Middle frontal gyrus (tissue), 1 donor: ENCODE results near the gene SLC22A16.
"Not testable (repeated sequence)": the region's sequence is repeated elsewhere in the genome, so short reads cannot be mapped to it uniquely, and the experiment has no call there.

Experiments used
- DNase-seq: peaks from one replicate; pipeline ENCODE4 v3.0.0-alpha.2; 2015; ENCODE audit warnings: low spot score; ENCODE audit errors: extremely low spot score

SLC22A16 gene

GRCh38 chr6:110490110-110490509 lies 13.7 kb upstream of the SLC22A16 start:
- DNase-seq = no peak

DNA sequence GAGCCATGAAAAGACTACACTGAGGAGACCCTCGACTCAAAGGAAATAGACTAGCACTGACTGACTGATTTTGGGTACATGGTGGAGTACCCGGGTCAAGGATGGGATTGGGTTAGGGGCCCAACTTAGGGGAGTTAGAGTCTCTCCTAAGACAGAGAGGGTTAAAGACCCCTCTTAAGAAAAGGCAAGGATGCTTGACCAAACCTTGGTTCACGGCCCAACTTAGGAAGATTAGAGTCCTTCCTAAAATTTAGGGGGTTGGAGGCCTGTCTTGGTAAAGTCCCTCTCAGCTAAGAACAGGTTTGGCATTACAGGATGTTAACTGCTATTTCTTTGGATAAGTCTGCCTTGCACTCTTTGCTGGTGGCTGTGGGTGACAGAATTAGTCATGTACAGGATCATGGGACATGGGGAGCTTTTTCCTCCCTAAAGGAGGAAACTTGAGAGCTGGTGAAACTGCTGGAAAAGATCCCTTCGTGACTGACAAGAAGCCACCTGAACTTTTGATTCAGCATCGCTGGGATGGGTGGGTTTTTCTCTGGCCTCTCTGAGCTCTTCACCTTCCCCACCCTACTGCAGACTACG lies 12.3 kb upstream of the SLC22A16 start:
- DNase-seq = no peak

DNA sequence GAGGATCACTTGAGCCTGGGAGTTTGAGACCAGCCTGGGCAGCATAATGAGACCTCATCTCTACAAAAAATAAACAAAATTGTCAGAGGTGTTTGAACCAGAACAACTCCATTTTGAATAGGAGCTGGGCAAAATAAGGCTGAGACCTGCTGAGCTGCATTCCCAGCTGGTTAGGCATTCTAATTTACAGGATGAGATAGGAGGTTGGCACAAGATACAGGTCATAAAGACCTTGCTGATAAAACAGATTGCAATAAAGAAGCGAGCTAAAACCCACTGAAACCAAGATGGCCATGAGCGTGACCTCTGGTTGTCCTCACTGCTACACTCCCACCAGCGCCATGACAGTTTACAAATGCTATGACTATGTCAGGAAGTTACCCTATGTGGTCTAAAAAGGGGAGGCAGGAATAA lies 11.6 kb upstream of the SLC22A16 start:
- DNase-seq = not testable (repeated sequence)

DNA sequence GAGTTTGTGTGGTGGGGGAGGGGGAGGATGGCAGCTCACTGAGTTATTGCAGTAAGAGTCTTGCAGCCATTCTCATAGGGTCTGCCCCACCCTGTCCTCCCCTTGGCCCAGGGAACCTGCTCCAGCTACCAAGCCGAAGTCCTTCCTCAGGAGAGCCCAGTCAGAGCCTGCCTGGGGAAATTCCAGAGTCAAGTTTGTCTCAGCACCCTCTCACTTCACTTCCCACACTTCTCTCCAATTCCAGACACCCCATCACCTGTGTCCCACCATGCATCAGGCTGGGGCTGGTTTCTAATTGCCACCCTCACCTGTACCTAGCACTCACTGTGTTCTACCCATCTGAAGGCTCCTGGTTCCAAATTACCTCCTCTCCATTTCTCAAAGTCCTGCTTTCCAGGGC lies 10.3 kb upstream of the SLC22A16 start:
- no peak for DNase-seq

- DNase-seq = no peak
Observed at GRCh38 chr6:110485491-110485890, 9.1 kb upstream of the SLC22A16 start.

- DNase-seq = no peak
Observed at GRCh38 chr6:110484321-110484720, 7.9 kb upstream of the SLC22A16 start.

GRCh38 chr6:110482774-110483400 lies 6.5 kb upstream of the SLC22A16 start:
- no peak for DNase-seq

DNA sequence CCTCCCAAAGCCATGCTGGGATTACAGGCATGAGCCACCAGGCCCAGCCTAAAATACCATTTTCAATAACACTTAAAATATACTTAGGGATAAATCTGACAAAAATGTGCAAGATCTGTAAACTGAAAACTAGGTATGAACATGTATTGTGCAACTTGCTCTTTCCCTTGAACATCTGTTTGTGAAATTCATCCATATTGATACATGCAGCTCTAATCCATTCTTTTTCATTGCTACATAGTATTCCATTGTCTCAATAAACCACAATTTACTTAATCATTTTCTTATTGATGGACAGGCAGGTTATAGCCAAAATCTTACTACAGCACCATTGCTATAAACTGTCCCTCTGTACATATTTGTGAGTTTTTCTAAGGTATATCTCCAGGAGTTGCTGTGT lies 4.7 kb upstream of the SLC22A16 start:
- DNase-seq = no peak

DNA sequence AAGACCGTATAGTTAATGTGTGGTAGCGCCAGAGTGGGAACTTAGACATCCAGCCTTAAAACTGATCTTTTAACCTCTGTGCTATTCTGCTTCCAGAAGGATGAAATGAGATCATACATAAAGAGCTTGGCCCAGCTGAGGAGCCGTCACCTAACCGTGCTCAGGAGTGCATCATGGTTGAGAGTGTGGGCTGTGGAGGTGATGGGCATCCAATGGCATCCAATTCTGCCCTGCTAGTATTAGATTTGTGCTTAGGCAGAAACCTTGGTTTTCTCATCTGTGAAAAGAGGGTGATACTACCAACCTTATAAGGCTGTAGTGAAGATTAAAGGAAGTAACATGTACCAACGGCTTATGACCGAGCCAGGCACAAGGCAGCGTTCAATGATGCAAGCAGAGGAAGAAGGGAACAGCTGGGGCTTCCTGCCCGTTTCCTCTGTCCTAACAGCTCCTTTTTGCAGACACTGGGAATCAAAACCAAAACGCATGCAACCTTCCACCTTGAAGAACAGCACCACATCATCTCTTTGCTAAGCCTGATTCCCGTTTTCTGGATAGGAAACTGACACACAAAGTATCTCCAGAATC lies 1.3 kb downstream of the SLC22A16 start:
- no peak for DNase-seq

DNA sequence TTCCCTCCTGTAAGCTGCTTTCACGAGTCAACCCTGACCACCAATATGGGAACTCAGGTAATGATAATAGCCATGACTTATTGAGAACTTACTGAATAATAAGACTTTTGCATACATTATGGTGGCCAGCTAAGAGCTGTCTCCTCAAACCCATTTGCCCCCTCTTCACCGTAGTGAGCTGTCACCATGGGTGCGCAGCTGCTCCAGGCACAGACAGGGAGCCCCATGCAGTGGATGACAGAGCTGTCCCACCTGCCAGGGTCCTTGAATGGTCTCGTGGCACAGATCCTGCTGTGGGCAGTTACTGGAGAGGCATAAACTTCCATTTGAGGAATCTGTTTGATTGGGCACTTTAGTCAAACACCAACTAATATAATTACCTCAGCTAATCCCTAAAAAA lies 1.9 kb downstream of the SLC22A16 start:
- no peak for DNase-seq

DNA sequence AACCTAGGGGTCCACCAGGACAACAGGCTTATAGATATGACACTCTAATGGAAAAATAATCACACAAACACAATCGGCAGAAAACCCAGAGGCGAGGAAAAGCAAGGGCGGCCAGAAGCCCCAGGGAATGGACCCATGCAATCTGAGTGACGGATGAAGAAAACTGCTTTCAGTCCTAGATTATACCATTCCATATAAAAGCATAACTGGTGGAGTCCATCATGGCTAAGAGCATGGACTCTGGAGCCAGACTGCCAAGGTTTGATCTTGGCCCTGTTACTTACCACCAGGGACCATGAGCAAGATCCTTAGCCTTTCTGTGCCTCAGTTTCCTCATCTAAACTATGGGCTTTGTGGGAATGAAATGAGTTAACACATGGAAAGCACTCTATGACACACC lies 3.7 kb downstream of the SLC22A16 start:
- no peak for DNase-seq

DNA sequence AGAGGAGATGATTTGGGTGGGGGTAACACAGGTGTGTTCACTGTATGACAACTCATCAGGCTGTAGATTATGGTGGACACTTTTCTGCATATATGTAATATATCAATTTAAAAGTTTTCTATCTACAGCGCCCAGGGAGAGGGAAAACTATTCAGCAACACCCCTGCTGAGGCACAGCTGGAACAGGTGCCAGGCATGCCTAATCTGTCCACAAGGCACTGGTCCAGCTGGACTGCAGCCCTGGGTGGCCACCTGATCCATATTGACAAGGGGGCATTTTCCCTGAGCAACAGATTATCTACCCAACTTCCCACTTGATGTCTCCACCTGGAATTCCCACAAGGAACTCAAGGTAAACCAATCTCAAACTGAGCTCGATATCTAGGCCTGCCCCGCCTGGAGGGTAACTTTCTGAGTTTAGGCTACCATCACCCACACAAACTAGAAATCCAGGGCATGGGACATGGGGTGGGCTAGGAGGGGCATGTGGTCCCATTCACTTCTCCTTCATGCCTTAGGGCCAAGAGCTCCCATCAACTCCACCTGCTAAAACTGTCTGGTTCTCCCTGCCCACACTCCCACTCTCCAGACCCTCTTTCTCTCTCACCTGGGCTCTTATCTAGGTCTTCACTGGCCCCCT lies 4.6 kb downstream of the SLC22A16 start:
- DNase-seq = no peak

DNA sequence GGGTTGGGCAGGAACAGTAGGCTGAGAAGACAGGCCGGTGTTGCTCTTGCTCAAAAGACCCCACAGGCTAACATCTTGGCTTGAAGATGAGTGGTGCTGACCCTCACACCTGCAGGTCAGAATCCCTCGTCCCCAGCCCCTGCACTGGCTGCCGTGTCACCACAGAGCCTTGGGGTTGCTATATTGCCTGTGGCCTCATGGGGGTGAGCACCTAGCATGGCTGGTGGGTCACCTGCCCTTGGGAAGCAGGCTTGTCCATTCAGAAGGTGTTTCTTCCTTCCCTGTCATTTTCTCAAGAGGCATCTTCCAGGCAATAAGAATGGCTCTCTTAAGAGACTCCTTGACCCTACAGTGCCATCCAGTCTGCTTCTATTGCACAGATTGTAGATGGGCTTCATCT lies 7.7 kb downstream of the SLC22A16 start:
- no peak for DNase-seq

DNA sequence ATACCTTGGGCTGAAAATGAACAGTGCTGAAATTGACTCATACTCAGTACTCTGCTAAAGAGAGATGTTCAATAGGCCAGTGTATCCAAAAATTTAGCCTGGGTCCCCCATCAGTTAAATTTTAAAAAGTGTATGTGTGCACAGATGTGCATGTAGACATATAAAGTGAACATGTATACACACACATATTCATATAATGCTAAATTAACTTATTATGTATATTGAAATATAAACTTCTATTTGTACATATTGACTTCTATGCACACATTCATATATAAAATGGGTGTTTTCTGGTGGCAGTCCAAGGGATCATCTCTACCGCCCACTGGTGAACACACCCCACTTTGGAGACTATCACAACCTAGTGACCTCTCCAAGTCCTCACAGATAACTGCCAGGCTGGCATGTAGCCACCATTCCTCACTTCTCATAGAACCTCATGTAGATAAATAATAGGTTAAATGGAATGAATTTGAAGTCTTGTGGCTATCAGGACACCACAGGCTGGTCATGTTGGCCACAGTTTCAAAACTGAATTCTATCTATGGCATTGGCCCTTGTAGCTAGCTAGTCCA lies 8.8 kb downstream of the SLC22A16 start:
- no peak for DNase-seq

- no peak for DNase-seq
Observed at GRCh38 chr6:110462884-110463481, 13.4 kb downstream of the SLC22A16 start.

- DNase-seq = no peak
Observed at GRCh38 chr6:110461376-110461775, 15.0 kb downstream of the SLC22A16 start.

GRCh38 chr6:110459137-110459536 lies 17.3 kb downstream of the SLC22A16 start:
- DNase-seq = no peak

DNA sequence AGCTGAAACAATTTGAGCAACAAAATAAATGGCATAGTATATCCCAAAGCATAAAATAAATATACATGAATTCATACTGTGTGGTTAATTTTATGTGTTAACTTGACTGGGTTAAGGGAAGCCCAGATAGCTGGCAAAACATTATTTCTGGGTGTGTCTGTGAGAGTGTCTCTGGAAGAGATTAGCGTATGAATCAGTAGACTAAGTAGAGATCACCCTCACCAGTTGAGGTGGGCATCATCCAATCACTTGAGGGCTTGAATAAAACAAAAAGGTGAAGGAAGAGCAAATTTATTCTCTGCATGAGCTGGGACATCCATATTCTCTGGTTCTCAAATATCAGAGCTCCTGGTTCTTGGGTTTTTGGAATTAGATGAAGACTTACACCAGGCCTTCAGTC lies 17.9 kb downstream of the SLC22A16 start:
- no peak for DNase-seq

GRCh38 chr6:110457567-110458175 lies 18.7 kb downstream of the SLC22A16 start:
- not testable (repeated sequence) for DNase-seq

DNA sequence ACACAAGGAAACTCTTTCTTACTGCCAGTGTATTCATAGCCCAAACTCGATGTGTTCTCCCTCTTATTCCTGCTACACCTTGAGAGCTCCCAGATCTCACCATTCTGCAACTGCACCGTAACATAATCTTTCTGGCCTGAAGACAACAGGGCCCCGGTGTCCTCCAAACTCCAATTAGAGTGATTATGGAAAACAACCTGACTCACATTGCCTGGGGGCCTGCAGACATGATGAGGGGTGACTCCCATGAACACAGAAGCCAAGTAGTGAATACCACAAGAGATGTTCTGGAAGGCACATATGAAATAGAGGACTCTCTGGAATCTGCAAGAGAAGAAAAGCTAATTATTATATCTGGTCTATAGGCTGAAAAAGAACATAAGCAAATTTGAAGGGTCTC lies 19.7 kb downstream of the SLC22A16 start:
- no peak for DNase-seq

GRCh38 chr6:110449541-110449895 lies 26.9 kb downstream of the SLC22A16 start:
- DNase-seq = no peak
